Loucy (cell line): ENCODE results near the gene TOLLIP.
"Not testable (repeated sequence)": the region's sequence is repeated elsewhere in the genome, so short reads cannot be mapped to it uniquely, and the experiment has no call there.

Experiments
- H2AFZ ChIP-seq: fragments of 200-600 bp; sonication (generic); 2 replicates; pipeline ENCODE4 v1.6.0; 2016; ENCODE audit warnings: antibody characterized with exemption, mild to moderate bottlenecking, low read length, moderate library complexity
- H3F3A ChIP-seq: fragments of 200-600 bp; 2 replicates; pipeline ENCODE4 v1.6.0; 2016; ENCODE audit warnings: antibody characterized with exemption, low read depth, mild to moderate bottlenecking
- H3K27me3 ChIP-seq: fragments of 200-600 bp; sonication (generic); 2 replicates; pipeline ENCODE4 v1.6.1; 2014; ENCODE audit warnings: low read length, mild to moderate bottlenecking; ENCODE audit not compliant: insufficient read depth, poor library complexity, severe bottlenecking
- H3K36me3 ChIP-seq: fragments of 200-600 bp; sonication (generic); 2 replicates; pipeline ENCODE4 v1.6.1; 2016; ENCODE audit warnings: low read length; ENCODE audit not compliant: insufficient read depth
- H3K4me1 ChIP-seq: fragments of 200-600 bp; sonication (generic); 2 replicates; pipeline ENCODE4 v1.5.1; 2014; ENCODE audit warnings: low read length, mild to moderate bottlenecking; ENCODE audit not compliant: insufficient read depth, poor library complexity, severe bottlenecking
- H3K4me2 ChIP-seq: fragments of 200-600 bp; sonication (generic); 2 replicates; pipeline ENCODE4 v1.6.0; 2014; ENCODE audit warnings: antibody characterized with exemption, low read length, low read depth, mild to moderate bottlenecking; ENCODE audit not compliant: poor library complexity, severe bottlenecking
- H3K4me3 ChIP-seq: fragments of 200-600 bp; sonication (generic); 2 replicates; pipeline ENCODE4 v1.5.1; 2014; ENCODE audit warnings: low read length, mild to moderate bottlenecking, mixed read lengths; ENCODE audit not compliant: poor library complexity, severe bottlenecking
- H3K79me2 ChIP-seq: fragments of 200-600 bp; sonication (generic); 2 replicates; pipeline ENCODE4 v1.6.1; 2014; ENCODE audit warnings: low read length; ENCODE audit not compliant: insufficient read depth
- H3K9ac ChIP-seq: fragments of 200-600 bp; sonication (generic); 2 replicates; pipeline ENCODE4 v1.6.0; 2014; ENCODE audit warnings: mild to moderate bottlenecking, low read depth, low read length, moderate library complexity; ENCODE audit not compliant: poor library complexity, severe bottlenecking
- H3K9me2 ChIP-seq: fragments of 200-600 bp; sonication (generic); replicated peaks from 2 replicates; pipeline ENCODE4 v1.6.1; 2016; ENCODE audit warnings: low read depth, low read length, mixed read lengths
- H3K9me3 ChIP-seq: fragments of 200-600 bp; sonication (generic); 2 replicates; pipeline ENCODE4 v1.6.1; 2014; ENCODE audit warnings: mild to moderate bottlenecking, antibody characterized with exemption, low read length, low read depth; ENCODE audit not compliant: insufficient read depth
- H4K20me1 ChIP-seq: fragments of 200-600 bp; sonication (generic); 2 replicates; pipeline ENCODE4 v1.6.0; 2014; ENCODE audit warnings: antibody characterized with exemption, low read length, mild to moderate bottlenecking; ENCODE audit not compliant: insufficient read depth, poor library complexity, severe bottlenecking

TOLLIP gene

GRCh38 chr11:1247026-1247425 is 62.4 kb downstream of the TOLLIP start:
- not testable (repeated sequence) for H3K9me3 ChIP-seq

DNA sequence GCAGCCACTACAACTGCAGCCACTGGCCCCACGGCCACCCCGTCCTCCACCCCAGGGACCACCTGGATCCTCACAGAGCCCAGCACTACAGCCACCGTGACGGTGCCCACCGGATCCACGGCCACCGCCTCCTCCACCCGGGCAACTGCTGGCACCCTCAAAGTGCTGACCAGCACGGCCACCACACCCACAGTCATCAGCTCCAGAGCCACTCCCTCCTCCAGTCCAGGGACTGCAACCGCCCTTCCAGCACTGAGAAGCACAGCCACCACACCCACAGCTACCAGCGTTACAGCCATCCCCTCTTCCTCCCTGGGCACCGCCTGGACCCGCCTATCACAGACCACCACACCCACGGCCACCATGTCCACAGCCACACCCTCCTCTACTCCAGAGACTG is 63.1 kb downstream of the TOLLIP start:
- not testable (repeated sequence) for H2AFZ ChIP-seq, H3K4me1 ChIP-seq, H3K4me2 ChIP-seq, H3K9me2 ChIP-seq, H3K79me2 ChIP-seq, H3K9ac ChIP-seq, H3K4me3 ChIP-seq, H3K36me3 ChIP-seq, H3F3A ChIP-seq, H3K9me3 ChIP-seq, H3K27me3 ChIP-seq, H4K20me1 ChIP-seq

More at GRCh38 chr11:1247026-1247425, 62.4 kb downstream of the TOLLIP start:
- H3K9me2 ChIP-seq, H3K4me2 ChIP-seq, H3K27me3 ChIP-seq, H3K79me2 ChIP-seq, H3K9ac ChIP-seq, H3K4me3 ChIP-seq, H4K20me1 ChIP-seq, H3K36me3 ChIP-seq, H2AFZ ChIP-seq, H3F3A ChIP-seq, H3K4me1 ChIP-seq: not testable (repeated sequence)

DNA sequence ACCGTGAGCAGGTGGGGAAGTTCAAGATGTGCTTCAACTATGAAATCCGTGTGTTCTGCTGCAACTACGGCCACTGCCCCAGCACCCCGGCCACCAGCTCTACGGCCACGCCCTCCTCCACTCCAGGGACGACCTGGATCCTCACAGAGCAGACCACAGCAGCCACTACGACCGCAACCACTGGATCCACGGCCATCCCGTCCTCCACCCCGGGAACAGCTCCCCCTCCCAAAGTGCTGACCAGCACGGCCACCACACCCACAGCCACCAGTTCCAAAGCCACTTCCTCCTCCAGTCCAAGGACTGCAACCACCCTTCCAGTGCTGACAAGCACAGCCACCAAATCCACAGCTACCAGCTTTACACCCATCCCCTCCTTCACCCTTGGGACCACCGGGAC is 63.7 kb downstream of the TOLLIP start:
- H3K4me3 ChIP-seq, H2AFZ ChIP-seq, H3K9me3 ChIP-seq, H3F3A ChIP-seq, H3K4me1 ChIP-seq, H4K20me1 ChIP-seq, H3K4me2 ChIP-seq, H3K36me3 ChIP-seq, H3K79me2 ChIP-seq, H3K9me2 ChIP-seq, H3K27me3 ChIP-seq, H3K9ac ChIP-seq: not testable (repeated sequence)

DNA sequence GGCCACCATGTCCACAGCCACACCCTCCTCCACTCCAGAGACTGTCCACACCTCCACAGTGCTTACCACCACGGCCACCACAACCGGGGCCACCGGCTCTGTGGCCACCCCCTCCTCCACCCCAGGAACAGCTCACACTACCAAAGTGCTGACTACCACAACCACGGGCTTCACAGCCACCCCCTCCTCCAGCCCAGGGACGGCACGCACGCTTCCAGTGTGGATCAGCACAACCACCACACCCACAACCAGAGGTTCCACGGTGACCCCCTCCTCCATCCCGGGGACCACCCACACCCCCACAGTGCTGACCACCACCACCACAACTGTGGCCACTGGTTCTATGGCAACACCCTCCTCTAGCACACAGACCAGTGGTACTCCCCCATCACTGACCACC is 64.9 kb downstream of the TOLLIP start:
- H3K79me2 ChIP-seq, H3F3A ChIP-seq, H3K4me1 ChIP-seq, H3K9me3 ChIP-seq, H2AFZ ChIP-seq, H4K20me1 ChIP-seq, H3K27me3 ChIP-seq, H3K36me3 ChIP-seq, H3K9me2 ChIP-seq, H3K4me2 ChIP-seq, H3K4me3 ChIP-seq, H3K9ac ChIP-seq: not testable (repeated sequence)

GRCh38 chr11:1243521-1243920 is 65.9 kb downstream of the TOLLIP start:
- H2AFZ ChIP-seq, H3K36me3 ChIP-seq, H3F3A ChIP-seq, H3K4me3 ChIP-seq, H4K20me1 ChIP-seq, H3K9me2 ChIP-seq, H3K4me2 ChIP-seq, H3K4me1 ChIP-seq, H3K9ac ChIP-seq, H3K79me2 ChIP-seq, H3K27me3 ChIP-seq, H3K9me3 ChIP-seq: not testable (repeated sequence)

DNA sequence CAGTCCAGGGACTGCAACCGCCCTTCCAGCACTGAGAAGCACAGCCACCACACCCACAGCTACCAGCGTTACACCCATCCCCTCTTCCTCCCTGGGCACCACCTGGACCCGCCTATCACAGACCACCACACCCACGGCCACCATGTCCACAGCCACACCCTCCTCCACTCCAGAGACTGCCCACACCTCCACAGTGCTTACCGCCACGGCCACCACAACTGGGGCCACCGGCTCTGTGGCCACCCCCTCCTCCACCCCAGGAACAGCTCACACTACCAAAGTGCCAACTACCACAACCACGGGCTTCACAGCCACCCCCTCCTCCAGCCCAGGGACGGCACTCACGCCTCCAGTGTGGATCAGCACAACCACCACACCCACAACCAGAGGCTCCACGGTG is 66.7 kb downstream of the TOLLIP start:
- not testable (repeated sequence) for H3K4me3 ChIP-seq, H3F3A ChIP-seq, H3K27me3 ChIP-seq, H3K36me3 ChIP-seq, H3K9me2 ChIP-seq, H3K4me1 ChIP-seq, H4K20me1 ChIP-seq, H2AFZ ChIP-seq, H3K79me2 ChIP-seq, H3K4me2 ChIP-seq, H3K9ac ChIP-seq, H3K9me3 ChIP-seq
